ENCODE measurements around the gene ADAMTS12. TPM values are rescaled to one million over a fixed set of nuclear protein-coding genes. Genes with fewer than 3 reads are reported as not detected.

The ADAMTS12 gene
- total RNA-seq, 1 donor from 2014 or later, result 28.7 TPM

DNA sequence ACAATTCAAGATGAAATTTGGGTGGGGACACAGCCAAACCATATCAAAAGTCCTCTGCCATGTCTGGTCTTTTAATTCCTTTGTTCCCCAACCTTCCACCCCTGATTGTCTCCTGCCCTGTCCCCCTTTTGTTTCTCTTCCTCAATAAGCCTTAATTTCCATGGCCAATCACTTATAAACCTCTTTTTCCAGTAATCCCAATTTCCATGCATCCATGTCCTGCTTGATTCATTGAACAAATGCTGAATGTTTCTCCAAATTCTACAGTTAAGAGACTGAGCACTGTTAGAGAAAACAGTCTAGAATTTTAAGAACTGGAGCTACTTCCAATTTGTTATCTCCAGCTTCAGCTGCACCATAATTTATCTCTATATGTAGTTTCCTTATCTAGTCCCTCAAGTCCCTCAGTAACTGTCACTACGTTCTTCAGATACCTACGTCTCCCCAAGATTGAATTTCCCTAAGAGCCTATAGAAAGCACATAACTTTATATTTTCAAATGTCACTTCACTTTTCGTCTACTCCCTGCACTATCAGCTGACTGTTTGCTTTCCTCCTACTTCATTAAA lies 416.8 kb downstream of the ADAMTS12 start:
- DNase-seq, result no peak

DNA sequence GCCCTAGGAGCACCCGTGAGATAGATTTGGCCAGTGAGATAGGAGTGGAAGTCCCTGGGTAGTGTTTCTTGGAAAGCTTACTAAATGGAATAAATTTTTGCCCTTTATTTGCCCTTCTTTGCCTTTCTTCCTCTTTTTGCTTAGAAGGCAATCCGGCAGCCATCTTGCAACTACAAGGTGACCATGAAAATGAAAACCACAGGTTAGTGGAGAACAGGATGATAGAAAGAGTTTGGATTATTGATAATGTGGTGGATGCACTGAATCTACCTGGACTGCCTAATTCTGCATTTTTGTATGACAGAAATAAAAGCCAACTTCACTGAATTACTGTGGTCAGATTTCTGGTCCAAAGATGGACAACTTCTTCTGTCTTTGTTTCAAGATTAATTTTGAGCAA lies 417.8 kb downstream of the ADAMTS12 start:
- DNase-seq, result no peak

Small RNAs within 50 kb of the gene (small RNA-seq; reads per million reads assigned to genes)
- gene RNU6-923P (ENCODE audit: low replicate concordance), result not detected

Other genes with a start within 250 kb of the ADAMTS12 start
- not detected for gene RXFP3, start 44.4 kb upstream of the ADAMTS12 start, total RNA-seq
- gene SLC45A2, start 92.7 kb upstream of the ADAMTS12 start, total RNA-seq, result not detected
- 10.3 TPM for gene AMACR, start 116.1 kb upstream of the ADAMTS12 start, total RNA-seq
- 122 TPM for gene C1QTNF3, start 151.2 kb upstream of the ADAMTS12 start, total RNA-seq

Measured in tongue (tissue), 3 donors.